HG03460 (cell line): ENCODE data around the gene SBF2.
"Not testable (repeated sequence)": the region's sequence is repeated elsewhere in the genome, so short reads cannot be mapped to it uniquely, and the experiment has no call there.

Experiments used
- ATAC-seq: cut with Tn5 transposase; IDR thresholded peaks from one replicate; pipeline ENCODE4 v1.9.1; 2021; ENCODE audit not compliant: unreplicated experiment

SBF2 gene

GRCh38 chr11:10205928-10206327 lies 88.1 kb downstream of the SBF2 start:
- ATAC-seq = no peak

GRCh38 chr11:10204021-10204420 lies 90.0 kb downstream of the SBF2 start:
- ATAC-seq = no peak

GRCh38 chr11:10201343-10201742 lies 92.7 kb downstream of the SBF2 start:
- no peak for ATAC-seq

GRCh38 chr11:10197091-10197490 lies 96.9 kb downstream of the SBF2 start:
- ATAC-seq = no peak

- no peak for ATAC-seq
Measured at GRCh38 chr11:10192036-10192435, 102.0 kb downstream of the SBF2 start.

GRCh38 chr11:10181811-10182210 lies 112.2 kb downstream of the SBF2 start:
- ATAC-seq = no peak

GRCh38 chr11:10164621-10165020 lies 129.4 kb downstream of the SBF2 start:
- no peak for ATAC-seq

GRCh38 chr11:10162222-10162621 lies 131.8 kb downstream of the SBF2 start:
- ATAC-seq = no peak

GRCh38 chr11:10160350-10160749 lies 133.7 kb downstream of the SBF2 start:
- ATAC-seq = no peak

GRCh38 chr11:10158461-10158860 lies 135.6 kb downstream of the SBF2 start:
- ATAC-seq = no peak

GRCh38 chr11:10155793-10156490 lies 138.1 kb downstream of the SBF2 start:
- no peak for ATAC-seq

- ATAC-seq = no peak
Measured at GRCh38 chr11:10150800-10151199, 143.2 kb downstream of the SBF2 start.

GRCh38 chr11:10149553-10149952 lies 144.5 kb downstream of the SBF2 start:
- ATAC-seq = no peak

GRCh38 chr11:10147195-10147594 lies 146.8 kb downstream of the SBF2 start:
- ATAC-seq = no peak

- ATAC-seq = no peak
Measured at GRCh38 chr11:10144954-10145353, 149.1 kb downstream of the SBF2 start.

- no peak for ATAC-seq
Measured at GRCh38 chr11:10139656-10140055, 154.4 kb downstream of the SBF2 start.

GRCh38 chr11:10139143-10139542 lies 154.9 kb downstream of the SBF2 start:
- ATAC-seq = no peak

- no peak for ATAC-seq
Measured at GRCh38 chr11:10134975-10135481, 159.0 kb downstream of the SBF2 start.

- ATAC-seq = not testable (repeated sequence)
Measured at GRCh38 chr11:10134226-10134625, 159.8 kb downstream of the SBF2 start.

GRCh38 chr11:10133251-10133650 lies 160.8 kb downstream of the SBF2 start:
- not testable (repeated sequence) for ATAC-seq

- ATAC-seq = no peak
Measured at GRCh38 chr11:10130875-10131274, 163.1 kb downstream of the SBF2 start.

- not testable (repeated sequence) for ATAC-seq
Measured at GRCh38 chr11:10129184-10129583, 164.8 kb downstream of the SBF2 start.

GRCh38 chr11:10125522-10126133 lies 168.4 kb downstream of the SBF2 start:
- ATAC-seq = no peak
